Measurements from ENCODE around the gene DIPK1A.

The DIPK1A gene

GRCh38 chr1:92817986-92818764 is 143.1 kb downstream of the DIPK1A start:
- no peaks in the 10 kb centered on the region for H3K27me3 ChIP-seq (ENCODE audit: control insufficient read depth in 5 of 5, insufficient read depth in 4 of 5, low read length in 5 of 5)
- no peaks in the 10 kb centered on the region for H3K9me3 ChIP-seq (ENCODE audit: control insufficient read depth in 5 of 5, low read length in 5 of 5)
- no peak overlapping the region for H3K9ac ChIP-seq (ENCODE audit: low read length in 5 of 5)
- no peaks in the 10 kb centered on the region for H3K4me1 ChIP-seq (ENCODE audit: control insufficient read depth in 5 of 5, insufficient read depth in 5 of 5, low read length in 5 of 5)
- H3K4me3 ChIP-seq (ENCODE audit: low read depth in 1 of 5, low read length in 5 of 5): no peak overlapping the region
- no peaks in the 10 kb centered on the region for H3K36me3 ChIP-seq (ENCODE audit: control insufficient read depth in 5 of 5, insufficient read depth in 5 of 5, low read length in 5 of 5)
- no peak overlapping the region for H3K27ac ChIP-seq (ENCODE audit: low read depth, low read length)

DNA sequence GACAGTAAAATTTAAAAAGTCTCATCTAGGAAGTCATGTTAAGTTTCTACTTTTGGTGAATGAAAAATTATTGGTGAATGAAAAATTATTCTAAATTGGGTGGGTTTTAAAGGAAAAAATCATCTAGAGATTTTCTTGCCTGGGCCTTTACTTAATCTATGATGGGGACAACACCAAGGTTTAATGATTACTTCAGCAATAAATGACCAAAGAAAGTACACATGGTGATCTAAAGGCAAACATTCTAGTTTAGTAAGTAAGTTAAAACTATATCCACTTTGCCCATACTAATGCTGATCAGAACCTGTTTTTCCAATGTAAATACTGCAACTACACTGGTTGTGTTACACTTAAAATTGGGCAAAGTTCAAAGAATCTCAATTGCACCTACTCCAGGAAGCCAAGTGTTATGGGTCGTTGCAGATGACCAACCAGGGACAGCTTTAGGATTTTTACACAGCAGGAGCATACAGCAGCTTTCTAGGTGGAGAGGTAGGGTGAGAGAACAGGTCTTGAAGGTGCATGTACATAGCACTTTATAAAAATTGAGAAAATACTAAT is 144.0 kb downstream of the DIPK1A start:
- H3K9me3 ChIP-seq (ENCODE audit: control insufficient read depth in 5 of 5, low read length in 5 of 5): no peaks in the 10 kb centered on the region
- H3K27ac ChIP-seq (ENCODE audit: low read depth, low read length): no peak overlapping the region
- H3K4me3 ChIP-seq (ENCODE audit: low read depth in 1 of 5, low read length in 5 of 5): no peak overlapping the region
- H3K27me3 ChIP-seq (ENCODE audit: control insufficient read depth in 5 of 5, insufficient read depth in 4 of 5, low read length in 5 of 5): no peaks in the 10 kb centered on the region
- no peaks in the 10 kb centered on the region for H3K36me3 ChIP-seq (ENCODE audit: control insufficient read depth in 5 of 5, insufficient read depth in 5 of 5, low read length in 5 of 5)
- no peaks in the 10 kb centered on the region for H3K4me1 ChIP-seq (ENCODE audit: control insufficient read depth in 5 of 5, insufficient read depth in 5 of 5, low read length in 5 of 5)
- no peak overlapping the region for H3K9ac ChIP-seq (ENCODE audit: low read length in 5 of 5)

DNA sequence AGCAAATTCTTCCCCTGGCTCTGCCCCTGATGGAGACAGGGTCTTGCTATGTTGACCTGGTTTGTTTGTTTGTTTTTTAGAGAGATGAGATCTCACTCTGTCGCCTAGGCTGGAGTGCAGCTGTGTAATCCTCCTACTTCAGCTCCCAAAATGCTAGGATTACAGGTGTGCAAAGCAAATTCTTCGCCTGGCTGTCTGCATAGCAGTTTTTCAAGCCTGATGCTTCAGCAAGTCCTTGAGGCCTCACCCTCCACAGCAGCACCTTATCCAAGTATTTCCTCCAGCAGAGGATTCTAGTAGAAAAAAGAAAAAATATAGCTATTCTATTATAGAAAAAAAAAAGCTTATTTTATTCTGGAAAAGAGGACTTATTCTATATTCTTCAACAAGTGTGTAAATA is 144.5 kb downstream of the DIPK1A start:
- H3K27ac ChIP-seq (ENCODE audit: low read depth, low read length): no peak overlapping the region
- no peak overlapping the region for H3K9ac ChIP-seq (ENCODE audit: low read length in 5 of 5)
- no peaks in the 10 kb centered on the region for H3K9me3 ChIP-seq (ENCODE audit: control insufficient read depth in 5 of 5, low read length in 5 of 5)
- no peaks in the 10 kb centered on the region for H3K27me3 ChIP-seq (ENCODE audit: control insufficient read depth in 5 of 5, insufficient read depth in 4 of 5, low read length in 5 of 5)
- H3K4me1 ChIP-seq (ENCODE audit: control insufficient read depth in 5 of 5, insufficient read depth in 5 of 5, low read length in 5 of 5): no peaks in the 10 kb centered on the region
- no peak overlapping the region for H3K4me3 ChIP-seq (ENCODE audit: low read depth in 1 of 5, low read length in 5 of 5)
- no peaks in the 10 kb centered on the region for H3K36me3 ChIP-seq (ENCODE audit: control insufficient read depth in 5 of 5, insufficient read depth in 5 of 5, low read length in 5 of 5)

- Histone ChIP-seq H3K36me3 (ENCODE audit: control insufficient read depth in 5 of 5, insufficient read depth in 5 of 5, low read length in 5 of 5) (no peaks in the 10 kb centered on the region), H3K4me1 (ENCODE audit: control insufficient read depth in 5 of 5, insufficient read depth in 5 of 5, low read length in 5 of 5) (peaks cover 0 to 6% (median 4%) of the 10 kb centered on the region in 5 donors), H3K27ac (ENCODE audit: low read depth, low read length) (no peak overlapping the region), H3K9ac (ENCODE audit: low read length in 5 of 5) (no peak overlapping the region), H3K9me3 (ENCODE audit: control insufficient read depth in 5 of 5, low read length in 5 of 5) (no peaks in the 10 kb centered on the region), H3K27me3 (ENCODE audit: control insufficient read depth in 5 of 5, insufficient read depth in 4 of 5, low read length in 5 of 5) (no peaks in the 10 kb centered on the region), H3K4me3 (ENCODE audit: low read depth in 1 of 5, low read length in 5 of 5) (no peak overlapping the region)
Measured at GRCh38 chr1:92808381-92808780, 152.9 kb downstream of the DIPK1A start.

- Histone ChIP-seq H3K27me3 (ENCODE audit: control insufficient read depth in 5 of 5, insufficient read depth in 4 of 5, low read length in 5 of 5) (no peaks in the 10 kb centered on the region), H3K9ac (ENCODE audit: low read length in 5 of 5) (no peak overlapping the region), H3K36me3 (ENCODE audit: control insufficient read depth in 5 of 5, insufficient read depth in 5 of 5, low read length in 5 of 5) (no peaks in the 10 kb centered on the region), H3K9me3 (ENCODE audit: control insufficient read depth in 5 of 5, low read length in 5 of 5) (no peaks in the 10 kb centered on the region), H3K27ac (ENCODE audit: low read depth, low read length) (no peak overlapping the region), H3K4me1 (ENCODE audit: control insufficient read depth in 5 of 5, insufficient read depth in 5 of 5, low read length in 5 of 5) (peaks cover 0 to 6% (median 4%) of the 10 kb centered on the region in 5 donors), H3K4me3 (ENCODE audit: low read depth in 1 of 5, low read length in 5 of 5) (no peak overlapping the region)
Measured at GRCh38 chr1:92805216-92805615, 156.0 kb downstream of the DIPK1A start.

DNA sequence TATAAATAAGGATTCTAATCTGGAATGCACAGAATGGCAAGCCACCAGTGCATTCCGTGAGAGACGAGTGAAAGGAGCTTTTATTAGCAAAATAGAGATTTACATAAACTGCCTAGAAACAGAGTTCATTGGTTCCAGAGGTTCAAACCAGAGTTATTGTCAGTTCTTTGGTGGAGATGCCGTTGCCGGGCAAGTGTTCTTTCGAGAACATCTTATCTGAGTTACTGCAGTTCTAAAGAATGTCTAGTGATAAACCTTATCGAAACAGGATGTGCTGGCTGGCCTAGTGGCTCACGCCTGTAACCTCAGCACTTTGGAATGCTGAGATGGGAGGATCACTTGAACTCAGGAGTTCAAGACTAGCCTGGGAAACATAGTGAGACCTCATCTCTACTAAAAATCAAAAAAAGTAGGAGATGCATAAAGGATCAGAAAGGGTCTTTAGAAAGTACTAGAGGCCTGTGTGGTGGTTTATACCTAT is 156.5 kb downstream of the DIPK1A start:
- Histone ChIP-seq H3K9ac (ENCODE audit: low read length in 5 of 5) (no peak overlapping the region), H3K36me3 (ENCODE audit: control insufficient read depth in 5 of 5, insufficient read depth in 5 of 5, low read length in 5 of 5) (no peaks in the 10 kb centered on the region), H3K27me3 (ENCODE audit: control insufficient read depth in 5 of 5, insufficient read depth in 4 of 5, low read length in 5 of 5) (no peaks in the 10 kb centered on the region), H3K27ac (ENCODE audit: low read depth, low read length) (no peak overlapping the region), H3K4me3 (ENCODE audit: low read depth in 1 of 5, low read length in 5 of 5) (peak overlapping the region in 1 of 5 donors; percentile 6), H3K4me1 (ENCODE audit: control insufficient read depth in 5 of 5, insufficient read depth in 5 of 5, low read length in 5 of 5) (peaks cover 0 to 6% (median 4%) of the 10 kb centered on the region in 5 donors), H3K9me3 (ENCODE audit: control insufficient read depth in 5 of 5, low read length in 5 of 5) (no peaks in the 10 kb centered on the region)

DNA sequence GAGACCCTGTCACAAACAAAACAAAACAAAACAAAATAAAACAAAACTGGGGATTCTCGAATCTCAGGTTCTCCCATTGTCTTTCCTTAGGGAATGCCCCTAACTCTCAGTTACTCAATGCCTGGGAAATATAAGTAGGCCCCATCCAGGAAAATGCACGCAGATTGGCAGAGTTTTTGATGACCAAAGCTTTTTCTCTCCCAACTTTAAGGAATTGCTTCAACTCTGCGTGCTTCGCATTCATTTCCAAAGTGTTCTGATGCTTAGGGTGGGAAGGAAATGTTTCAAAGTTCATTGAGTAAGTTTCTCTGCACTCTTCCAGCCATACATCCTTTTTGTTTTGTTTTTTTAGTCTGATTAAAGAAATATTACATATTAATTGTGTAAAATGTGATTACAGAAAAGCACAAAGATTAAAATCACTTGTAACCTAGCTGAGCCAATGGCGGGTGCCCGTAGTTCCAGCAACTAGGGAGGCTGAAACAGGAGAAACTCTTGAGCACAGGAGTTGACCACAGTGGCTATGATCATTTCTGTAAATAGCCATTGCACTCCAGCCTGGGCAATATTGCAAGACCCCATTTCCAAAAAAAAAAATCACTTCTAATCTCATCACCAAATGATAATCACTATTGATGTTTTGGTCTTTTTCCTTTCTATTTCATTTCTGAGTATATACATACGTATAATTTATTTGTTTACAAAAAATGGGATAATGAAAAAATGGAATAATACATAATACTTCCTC is 157.9 kb downstream of the DIPK1A start:
- no peak overlapping the region for H3K9ac ChIP-seq (ENCODE audit: low read length in 5 of 5)
- H3K9me3 ChIP-seq (ENCODE audit: control insufficient read depth in 5 of 5, low read length in 5 of 5): no peaks in the 10 kb centered on the region
- H3K27me3 ChIP-seq (ENCODE audit: control insufficient read depth in 5 of 5, insufficient read depth in 4 of 5, low read length in 5 of 5): no peaks in the 10 kb centered on the region
- no peaks in the 10 kb centered on the region for H3K36me3 ChIP-seq (ENCODE audit: control insufficient read depth in 5 of 5, insufficient read depth in 5 of 5, low read length in 5 of 5)
- H3K4me1 ChIP-seq (ENCODE audit: control insufficient read depth in 5 of 5, insufficient read depth in 5 of 5, low read length in 5 of 5): peaks cover 0 to 6% (median 4%) of the 10 kb centered on the region in 5 donors
- no peak overlapping the region for H3K4me3 ChIP-seq (ENCODE audit: low read depth in 1 of 5, low read length in 5 of 5)
- peak overlapping the region; percentile 16 for H3K27ac ChIP-seq (ENCODE audit: low read depth, low read length)

GRCh38 chr1:92797961-92798360 is 163.3 kb downstream of the DIPK1A start:
- Histone ChIP-seq H3K27ac (ENCODE audit: low read depth, low read length) (no peak overlapping the region), H3K9me3 (ENCODE audit: control insufficient read depth in 5 of 5, low read length in 5 of 5) (peaks cover 0 to 5% (median 0%) of the 10 kb centered on the region in 5 donors), H3K4me3 (ENCODE audit: low read depth in 1 of 5, low read length in 5 of 5) (no peak overlapping the region), H3K9ac (ENCODE audit: low read length in 5 of 5) (no peak overlapping the region), H3K36me3 (ENCODE audit: control insufficient read depth in 5 of 5, insufficient read depth in 5 of 5, low read length in 5 of 5) (no peaks in the 10 kb centered on the region), H3K4me1 (ENCODE audit: control insufficient read depth in 5 of 5, insufficient read depth in 5 of 5, low read length in 5 of 5) (no peaks in the 10 kb centered on the region), H3K27me3 (ENCODE audit: control insufficient read depth in 5 of 5, insufficient read depth in 4 of 5, low read length in 5 of 5) (no peaks in the 10 kb centered on the region)

- H3K4me1 ChIP-seq (ENCODE audit: control insufficient read depth in 5 of 5, insufficient read depth in 5 of 5, low read length in 5 of 5): peaks cover 0 to 3% (median 0%) of the 10 kb centered on the region in 5 donors
- peaks cover 0 to 5% (median 0%) of the 10 kb centered on the region in 5 donors for H3K9me3 ChIP-seq (ENCODE audit: control insufficient read depth in 5 of 5, low read length in 5 of 5)
- H3K27ac ChIP-seq (ENCODE audit: low read depth, low read length): no peak overlapping the region
- H3K9ac ChIP-seq (ENCODE audit: low read length in 5 of 5): no peak overlapping the region
- no peaks in the 10 kb centered on the region for H3K27me3 ChIP-seq (ENCODE audit: control insufficient read depth in 5 of 5, insufficient read depth in 4 of 5, low read length in 5 of 5)
- no peak overlapping the region for H3K4me3 ChIP-seq (ENCODE audit: low read depth in 1 of 5, low read length in 5 of 5)
- no peaks in the 10 kb centered on the region for H3K36me3 ChIP-seq (ENCODE audit: control insufficient read depth in 5 of 5, insufficient read depth in 5 of 5, low read length in 5 of 5)
Measured at GRCh38 chr1:92797297-92797696, 164.0 kb downstream of the DIPK1A start.

GRCh38 chr1:92795166-92795565 is 166.1 kb downstream of the DIPK1A start:
- H3K27me3 ChIP-seq (ENCODE audit: control insufficient read depth in 5 of 5, insufficient read depth in 4 of 5, low read length in 5 of 5): no peaks in the 10 kb centered on the region
- peaks cover 0 to 5% (median 0%) of the 10 kb centered on the region in 5 donors for H3K9me3 ChIP-seq (ENCODE audit: control insufficient read depth in 5 of 5, low read length in 5 of 5)
- no peak overlapping the region for H3K27ac ChIP-seq (ENCODE audit: low read depth, low read length)
- peaks cover 0 to 3% (median 0%) of the 10 kb centered on the region in 5 donors for H3K4me1 ChIP-seq (ENCODE audit: control insufficient read depth in 5 of 5, insufficient read depth in 5 of 5, low read length in 5 of 5)
- H3K9ac ChIP-seq (ENCODE audit: low read length in 5 of 5): no peak overlapping the region
- H3K4me3 ChIP-seq (ENCODE audit: low read depth in 1 of 5, low read length in 5 of 5): no peak overlapping the region
- H3K36me3 ChIP-seq (ENCODE audit: control insufficient read depth in 5 of 5, insufficient read depth in 5 of 5, low read length in 5 of 5): no peaks in the 10 kb centered on the region

All from subcutaneous abdominal adipose tissue (tissue), 5 donors.